Mesenchymal stem cell (in vitro differentiated cells and primary cell): ENCODE results near the gene TMEM240.
A peak's percentile ranks its signal among the peaks of the same experiment; 100 is the strongest.

Experiments used
- DNase-seq: peaks from one replicate; pipeline ENCODE4 v3.0.0-alpha.2; 2013
- H2AFZ ChIP-seq: one replicate; pipeline ENCODE4 v1.6.1; 2013; ENCODE audit warnings: low read depth, mild to moderate bottlenecking, control low read depth, inconsistent platforms, low read length, moderate library complexity
- H2AK5ac ChIP-seq: 2 replicates; pipeline ENCODE4 v1.6.1; 2013; ENCODE audit warnings: low read length, moderate library complexity, mild to moderate bottlenecking, inconsistent platforms; ENCODE audit not compliant: severe bottlenecking
- H2BK120ac ChIP-seq: one replicate; pipeline ENCODE4 v1.6.1; 2013; ENCODE audit warnings: low read depth, mild to moderate bottlenecking, inconsistent platforms, low read length, moderate library complexity
- H2BK12ac ChIP-seq, 2 experiments: one replicate each; pipeline ENCODE4 v1.6.1; 2013; ENCODE audit warnings: inconsistent platforms in 2 of 2, low read length in 2 of 2, mild to moderate bottlenecking in 2 of 2, moderate library complexity in 2 of 2, control low read depth in 1 of 2
- H2BK15ac ChIP-seq: one replicate; pipeline ENCODE4 v1.6.1; 2013; ENCODE audit warnings: mild to moderate bottlenecking, low read depth, inconsistent platforms; ENCODE audit not compliant: poor library complexity, severe bottlenecking
- H2BK5ac ChIP-seq: 2 replicates; pipeline ENCODE4 v1.6.1; 2013; ENCODE audit warnings: low read depth, mild to moderate bottlenecking, low read length, control low read depth, inconsistent platforms; ENCODE audit not compliant: poor library complexity, severe bottlenecking
- H3K14ac ChIP-seq, 2 experiments: one replicate each; pipeline ENCODE4 v1.6.1; 2013; ENCODE audit warnings: inconsistent platforms in 2 of 2, low read length in 2 of 2, control low read depth in 1 of 2, mild to moderate bottlenecking in 1 of 2, moderate library complexity in 1 of 2
- H3K18ac ChIP-seq, 2 experiments: one replicate each; pipeline ENCODE4 v1.6.1; 2013; ENCODE audit warnings: inconsistent platforms in 2 of 2, low read length in 2 of 2, control low read depth in 1 of 2, low read depth in 1 of 2, mild to moderate bottlenecking in 1 of 2
- H3K23ac ChIP-seq, 2 experiments: one replicate each; pipeline ENCODE4 v1.6.1; 2013; ENCODE audit warnings: inconsistent platforms in 2 of 2, low read length in 2 of 2, mild to moderate bottlenecking in 2 of 2, moderate library complexity in 2 of 2, control low read depth in 1 of 2
- H3K27ac ChIP-seq: 2 replicates; pipeline ENCODE4 v1.5.1; 2013; ENCODE audit warnings: mild to moderate bottlenecking, moderate library complexity, low read length, control low read depth, inconsistent platforms; ENCODE audit not compliant: poor library complexity, severe bottlenecking
- H3K27me3 ChIP-seq, 2 experiments: 2 replicates each; pipeline versions ENCODE4 v1.6.1 to v1.7.0; 2013; ENCODE audit warnings: low read length in 2 of 2, mild to moderate bottlenecking in 2 of 2, moderate library complexity in 2 of 2, control low read depth in 1 of 2, inconsistent platforms in 1 of 2; ENCODE audit not compliant: control insufficient read depth in 1 of 2, insufficient read depth in 1 of 2
- H3K36me3 ChIP-seq, 2 experiments: 2 replicates each; pipeline versions ENCODE4 v1.6.1 to v1.7.0; 2013; ENCODE audit warnings: low read length in 2 of 2, control low read depth in 1 of 2, inconsistent platforms in 1 of 2, low read depth in 1 of 2, mild to moderate bottlenecking in 1 of 2; ENCODE audit not compliant: insufficient read depth in 2 of 2, control insufficient read depth in 1 of 2
- H3K4ac ChIP-seq, 2 experiments: one replicate each; pipeline ENCODE4 v1.6.1; 2013; ENCODE audit warnings: inconsistent platforms in 2 of 2, low read length in 2 of 2, mild to moderate bottlenecking in 2 of 2, moderate library complexity in 2 of 2, control low read depth in 1 of 2, low read depth in 1 of 2
- H3K4me1 ChIP-seq: 2 replicates; pipeline ENCODE4 v1.6.1; 2013; ENCODE audit warnings: low read depth, low read length, control low read depth; ENCODE audit not compliant: control insufficient read depth, insufficient read depth
- H3K4me2 ChIP-seq: 2 replicates; pipeline ENCODE4 v1.6.1; 2013; ENCODE audit warnings: low read length, mild to moderate bottlenecking, inconsistent platforms; ENCODE audit not compliant: poor library complexity, severe bottlenecking
- H3K4me3 ChIP-seq, 2 experiments: 2 replicates each; pipeline versions ENCODE4 v1.5.1 to v1.7.0; 2013; ENCODE audit warnings: low read length in 2 of 2, mild to moderate bottlenecking in 2 of 2, control low read depth in 1 of 2, low read depth in 1 of 2; ENCODE audit not compliant: insufficient read depth in 1 of 2
- H3K79me1 ChIP-seq: replicated peaks from 2 replicates; pipeline ENCODE4 v1.6.1; 2013; ENCODE audit warnings: mild to moderate bottlenecking, control low read depth, low read length, inconsistent platforms; ENCODE audit not compliant: poor library complexity, severe bottlenecking
- H3K9ac ChIP-seq: 2 replicates; pipeline ENCODE4 v1.7.0; 2013; ENCODE audit warnings: mild to moderate bottlenecking, low read length, moderate library complexity
- H3K9me3 ChIP-seq: 2 replicates; pipeline ENCODE4 v1.7.0; 2013; ENCODE audit warnings: mild to moderate bottlenecking, low read length; ENCODE audit not compliant: control insufficient read depth
- H4K8ac ChIP-seq: one replicate; pipeline ENCODE4 v1.6.1; 2013; ENCODE audit warnings: inconsistent platforms, mild to moderate bottlenecking, low read length, moderate library complexity
- H4K91ac ChIP-seq: one replicate; pipeline ENCODE4 v1.6.1; 2013; ENCODE audit warnings: mild to moderate bottlenecking, low read length, inconsistent platforms
- WGBS: methylation state at CpG from one replicate; pipeline ENCODE4 v1.1.7; 2013; ENCODE audit warnings: mixed read lengths; 5-methylcytosine and 5-hydroxymethylcytosine counted together

TMEM240 gene

GRCh38 chr1:1529936-1530335 lies 10.5 kb downstream of the TMEM240 start:
- H3K4me2 ChIP-seq: no peak overlapping the region
- H3K4me1 ChIP-seq: no peaks in the 10 kb centered on the region
- no peaks in the 10 kb centered on the region for H3K27me3 ChIP-seq
- H2BK5ac ChIP-seq: no peak overlapping the region
- H3K4ac ChIP-seq: no peak overlapping the region
- H3K18ac ChIP-seq: no peak overlapping the region
- H2BK15ac ChIP-seq: no peak overlapping the region
- H2AK5ac ChIP-seq: no peak overlapping the region
- no peak overlapping the region for H3K4me3 ChIP-seq
- WGBS: 97% methylated on average over 8 of the region's 8 CpGs
- no peak overlapping the region for H4K8ac ChIP-seq
- H3K9ac ChIP-seq: no peak overlapping the region
- H3K27ac ChIP-seq: no peak overlapping the region
- no peak overlapping the region for H4K91ac ChIP-seq
- peaks cover 35 to 86% of the 10 kb centered on the region in 2 experiments for H3K36me3 ChIP-seq
- H3K14ac ChIP-seq: no peak overlapping the region
- peaks cover 20% of the 10 kb centered on the region for H3K79me1 ChIP-seq
- H3K9me3 ChIP-seq: peaks cover 15% of the 10 kb centered on the region
- no peak overlapping the region for H2AFZ ChIP-seq
- H2BK12ac ChIP-seq: no peak overlapping the region
- DNase-seq: no peak
- no peak overlapping the region for H3K23ac ChIP-seq
- H2BK120ac ChIP-seq: no peak overlapping the region

GRCh38 chr1:1529321-1529720 lies 11.1 kb downstream of the TMEM240 start:
- H3K14ac ChIP-seq: no peak overlapping the region
- H2BK12ac ChIP-seq: no peak overlapping the region
- H3K79me1 ChIP-seq: peaks cover 22% of the 10 kb centered on the region
- H2BK120ac ChIP-seq: no peak overlapping the region
- no peak overlapping the region for H2AK5ac ChIP-seq
- 98% methylated on average over 15 of the region's 18 CpGs for WGBS
- H4K91ac ChIP-seq: no peak overlapping the region
- H3K4me1 ChIP-seq: no peaks in the 10 kb centered on the region
- no peak overlapping the region for H3K4me2 ChIP-seq
- no peak overlapping the region for H2BK5ac ChIP-seq
- no peak overlapping the region for H3K4ac ChIP-seq
- H3K36me3 ChIP-seq: peaks cover 32 to 83% of the 10 kb centered on the region in 2 experiments
- no peak overlapping the region for H4K8ac ChIP-seq
- H3K9ac ChIP-seq: no peak overlapping the region
- H3K27ac ChIP-seq: no peak overlapping the region
- DNase-seq: no peak
- H3K23ac ChIP-seq: no peak overlapping the region
- H2BK15ac ChIP-seq: no peak overlapping the region
- H3K18ac ChIP-seq: no peak overlapping the region
- H3K4me3 ChIP-seq: no peak overlapping the region
- H3K9me3 ChIP-seq: peaks cover 15% of the 10 kb centered on the region
- no peaks in the 10 kb centered on the region for H3K27me3 ChIP-seq
- H2AFZ ChIP-seq: no peak overlapping the region

GRCh38 chr1:1528301-1529267 lies 11.8 kb downstream of the TMEM240 start:
- H3K9ac ChIP-seq: no peak overlapping the region
- 98% methylated on average over 29 of the region's 37 CpGs for WGBS
- H2AK5ac ChIP-seq: no peak overlapping the region
- H3K27ac ChIP-seq: no peak overlapping the region
- no peak overlapping the region for H2AFZ ChIP-seq
- no peaks in the 10 kb centered on the region for H3K4me1 ChIP-seq
- H3K27me3 ChIP-seq: no peaks in the 10 kb centered on the region
- H2BK120ac ChIP-seq: no peak overlapping the region
- no peak overlapping the region for H3K4ac ChIP-seq
- no peak overlapping the region for H3K14ac ChIP-seq
- peaks cover 24% of the 10 kb centered on the region for H3K79me1 ChIP-seq
- no peak for DNase-seq
- H3K18ac ChIP-seq: no peak overlapping the region
- H3K36me3 ChIP-seq: peaks cover 30 to 83% of the 10 kb centered on the region in 2 experiments
- H4K91ac ChIP-seq: peak overlapping the region; percentile 61
- no peak overlapping the region for H2BK15ac ChIP-seq
- H3K4me3 ChIP-seq: no peak overlapping the region
- H2BK5ac ChIP-seq: no peak overlapping the region
- H3K23ac ChIP-seq: no peak overlapping the region
- peaks cover 15% of the 10 kb centered on the region for H3K9me3 ChIP-seq
- no peak overlapping the region for H3K4me2 ChIP-seq
- no peak overlapping the region for H2BK12ac ChIP-seq
- no peak overlapping the region for H4K8ac ChIP-seq

GRCh38 chr1:1527092-1527816 lies 13.2 kb downstream of the TMEM240 start:
- H4K91ac ChIP-seq: no peak overlapping the region
- no peak overlapping the region for H2BK5ac ChIP-seq
- H2BK120ac ChIP-seq: no peak overlapping the region
- no peak overlapping the region for H3K18ac ChIP-seq
- H3K9me3 ChIP-seq: peaks cover 11% of the 10 kb centered on the region
- no peak overlapping the region for H3K4me3 ChIP-seq
- no peak overlapping the region for H3K27ac ChIP-seq
- H2BK12ac ChIP-seq: no peak overlapping the region
- H3K9ac ChIP-seq: no peak overlapping the region
- DNase-seq: no peak
- no peaks in the 10 kb centered on the region for H3K27me3 ChIP-seq
- H4K8ac ChIP-seq: no peak overlapping the region
- H3K14ac ChIP-seq: no peak overlapping the region
- H3K36me3 ChIP-seq: peaks cover 30 to 84% of the 10 kb centered on the region in 2 experiments
- no peak overlapping the region for H2BK15ac ChIP-seq
- no peak overlapping the region for H3K4ac ChIP-seq
- peak overlapping the region; percentile 59 for H2AFZ ChIP-seq
- no peaks in the 10 kb centered on the region for H3K4me1 ChIP-seq
- peaks cover 29% of the 10 kb centered on the region for H3K79me1 ChIP-seq
- H3K23ac ChIP-seq: no peak overlapping the region
- no peak overlapping the region for H3K4me2 ChIP-seq
- WGBS: 95% methylated on average over 30 of the region's 31 CpGs
- H2AK5ac ChIP-seq: no peak overlapping the region
